Spinal cord (tissue), 10 donors: ENCODE measurements around the gene TBC1D14. TPM values are rescaled to one million over a fixed set of nuclear protein-coding genes. Genes with fewer than 3 reads are reported as not detected.

Experiments used
- DNase-seq, 6 donors: peaks; one replicate each; pipeline versions ENCODE4 v3.0.0 to v3.0.0-alpha.2; 2013 to 2015; ENCODE audit warnings: low spot score in 6 of 6, low read depth in 4 of 6
- H3K27ac ChIP-seq: one replicate; pipeline ENCODE4 v1.5.1; 2013; ENCODE audit warnings: low read depth, low read length, control low read depth
- H3K27me3 ChIP-seq: one replicate; pipeline ENCODE4 v1.6.1; 2013; ENCODE audit warnings: low read length; ENCODE audit not compliant: control insufficient read depth, insufficient read depth
- H3K36me3 ChIP-seq: one replicate; pipeline ENCODE4 v1.6.1; 2013; ENCODE audit warnings: low read length; ENCODE audit not compliant: control insufficient read depth, insufficient read depth
- H3K4me1 ChIP-seq: one replicate; pipeline ENCODE4 v1.6.1; 2013; ENCODE audit warnings: low read length; ENCODE audit not compliant: control insufficient read depth, insufficient read depth
- H3K4me3 ChIP-seq: one replicate; pipeline ENCODE4 v1.5.1; 2013; ENCODE audit warnings: low read depth, low read length, control low read depth
- H3K9me3 ChIP-seq: one replicate; pipeline ENCODE4 v1.6.1; 2013; ENCODE audit warnings: low read length; ENCODE audit not compliant: control insufficient read depth, insufficient read depth
- WGBS: methylation state at CpG from one replicate; pipeline ENCODE4 v1.1.5; 2013; ENCODE audit warnings: missing lambda C conversion rate; ENCODE audit not compliant: insufficient coverage; 5-methylcytosine and 5-hydroxymethylcytosine counted together
- polyA plus RNA-seq, 2 donors: library from polyadenylated mRNA; unstranded; fragments of 120-200 nt; gene quantifications; one replicate each; pipeline ENCODE4 v1.2.1, GENCODE V29; 2013; ENCODE audit not compliant: insufficient read length in 2 of 2
- total RNA-seq, 2 donors: library from RNA; depleted of rRNA in 1 of 2; stranded (reverse); fragments of 120-200 nt in 1 of 2; fragments of >200 nt in 1 of 2; gene quantifications; one replicate each; pipeline versions ENCODE4 v1.2.3 to v1.2.4, GENCODE V29; 2013 to 2014
- donor health status: healthy.

The TBC1D14 gene
- total and polyA plus RNA-seq, 4 donors, result 73.7 to 104 (median 102) TPM

- 91% methylated on average over 4 of the region's 9 CpGs for WGBS
- Histone ChIP-seq H3K9me3 (no peaks in the 10 kb centered on the region), H3K27me3 (no peaks in the 10 kb centered on the region), H3K36me3 (no peaks in the 10 kb centered on the region), H3K4me3 (no peak overlapping the region), H3K27ac (no peak overlapping the region), H3K4me1 (peaks cover 66% of the 10 kb centered on the region)
- DNase-seq, result no peak
These were observed 4.8 kb downstream of the TBC1D14 start for GRCh38 chr4:6914448-6914847.

DNA sequence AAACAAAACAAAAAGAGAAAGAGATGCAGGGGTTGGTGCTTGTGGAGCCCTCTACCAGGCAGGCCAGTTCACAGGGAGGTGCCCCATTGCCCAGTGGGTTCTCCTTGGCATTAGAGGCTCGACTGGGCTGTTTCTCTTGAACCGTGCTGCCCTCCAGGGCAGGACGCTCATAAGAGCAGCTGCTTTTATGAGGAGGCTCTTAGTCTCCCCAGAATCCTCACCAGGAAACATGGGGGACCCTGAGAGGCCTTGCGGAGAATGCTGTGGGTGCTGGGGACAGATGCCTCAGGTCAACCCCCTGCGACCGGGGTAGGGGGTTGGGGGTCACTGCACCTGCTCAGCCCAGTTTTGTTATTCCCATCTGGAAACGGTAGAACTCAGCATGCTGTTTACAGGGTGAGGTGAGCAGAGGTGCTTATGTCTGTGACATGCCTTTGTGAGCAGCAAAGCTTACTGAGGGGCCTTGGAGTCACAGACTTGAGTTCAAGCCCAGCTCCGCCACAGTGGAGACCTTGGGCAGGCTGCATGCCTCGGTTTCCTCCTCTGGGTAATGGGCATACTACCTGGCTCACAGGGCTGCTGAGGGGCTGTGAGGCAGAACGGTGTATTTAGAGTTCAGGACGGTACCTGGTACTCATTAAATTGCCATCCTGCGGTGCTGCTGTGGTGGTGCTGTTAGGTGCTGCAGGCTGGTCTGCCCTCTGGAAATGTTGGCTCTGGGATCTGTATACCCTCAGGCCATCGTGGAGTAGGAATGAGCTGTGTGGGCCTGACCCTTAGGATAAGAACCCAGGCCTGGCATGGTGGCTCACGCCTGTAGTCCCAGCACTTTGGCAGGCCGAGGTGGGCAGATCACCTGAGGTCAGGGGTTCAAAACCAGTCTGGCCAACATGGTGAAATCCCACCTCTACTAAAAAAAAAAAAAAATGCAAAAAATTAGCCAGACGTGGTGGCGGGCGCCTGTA lies 5.7 kb downstream of the TBC1D14 start:
- Histone ChIP-seq H3K9me3 (no peaks in the 10 kb centered on the region), H3K36me3 (no peaks in the 10 kb centered on the region), H3K27ac (no peak overlapping the region), H3K27me3 (no peaks in the 10 kb centered on the region), H3K4me1 (peaks cover 63% of the 10 kb centered on the region), H3K4me3 (no peak overlapping the region)
- no peak for DNase-seq
- WGBS, result 91% methylated on average over 17 of the region's 18 CpGs

GRCh38 chr4:6916069-6916586 lies 6.5 kb downstream of the TBC1D14 start:
- no peak for DNase-seq
- H3K4me1 ChIP-seq, result peaks cover 55% of the 10 kb centered on the region
- H3K27ac ChIP-seq, result no peak overlapping the region
- WGBS, result 92% methylated on average over 10 of the region's 12 CpGs
- H3K27me3 ChIP-seq, result no peaks in the 10 kb centered on the region
- no peaks in the 10 kb centered on the region for H3K36me3 ChIP-seq
- H3K9me3 ChIP-seq, result no peaks in the 10 kb centered on the region
- H3K4me3 ChIP-seq, result no peak overlapping the region

GRCh38 chr4:6916587-6917460 lies 7.2 kb downstream of the TBC1D14 start:
- H3K4me3 ChIP-seq, result no peak overlapping the region
- DNase-seq, result peak in 1 of 6 donors; percentile 55
- no peaks in the 10 kb centered on the region for H3K27me3 ChIP-seq
- WGBS, result 63% methylated on average over 10 of the region's 15 CpGs
- H3K36me3 ChIP-seq, result no peaks in the 10 kb centered on the region
- no peaks in the 10 kb centered on the region for H3K9me3 ChIP-seq
- peaks cover 48% of the 10 kb centered on the region for H3K4me1 ChIP-seq
- peak overlapping the region; percentile 63 for H3K27ac ChIP-seq

DNA sequence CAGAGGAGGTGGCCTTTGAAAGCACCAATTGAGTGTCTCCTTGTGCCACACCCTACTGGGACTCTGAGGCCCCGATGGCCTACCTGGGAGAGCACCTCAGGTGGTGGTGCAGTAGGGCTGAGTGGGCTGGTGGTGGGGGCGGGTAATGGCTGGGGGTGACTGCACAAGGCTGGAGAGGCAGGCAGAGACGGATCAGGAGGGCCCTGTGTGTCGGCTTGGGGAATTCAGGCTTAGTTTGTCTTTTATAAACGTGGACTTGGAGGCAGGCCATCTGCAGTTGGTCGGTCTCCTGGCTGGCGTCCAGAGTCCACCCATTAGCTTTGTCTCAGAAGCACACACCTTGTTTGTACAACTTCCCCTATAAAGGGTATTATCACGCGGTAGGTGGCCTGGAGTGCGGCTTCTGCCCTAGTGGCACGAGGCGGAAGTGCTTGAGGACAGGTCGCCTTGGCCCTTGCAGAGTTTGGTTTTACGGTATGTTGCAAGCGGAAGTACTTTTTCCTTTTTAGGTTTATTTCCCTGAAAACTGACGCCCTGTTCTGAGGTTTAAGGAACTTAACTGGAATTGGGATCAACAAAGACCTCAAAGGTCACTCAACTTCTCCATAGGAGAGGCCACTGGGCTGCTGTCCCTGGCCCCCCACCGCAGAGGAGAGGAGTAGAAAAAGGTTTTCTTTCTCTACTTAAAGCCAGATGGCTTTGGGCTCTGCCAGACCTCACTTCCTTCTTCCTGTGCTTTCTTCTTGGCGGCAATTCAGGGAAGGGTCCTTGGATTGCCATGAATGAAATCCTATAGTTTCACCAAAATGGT lies 8.0 kb downstream of the TBC1D14 start:
- Histone ChIP-seq H3K9me3 (no peaks in the 10 kb centered on the region), H3K36me3 (no peaks in the 10 kb centered on the region), H3K27me3 (no peaks in the 10 kb centered on the region), H3K4me1 (peaks cover 45% of the 10 kb centered on the region), H3K27ac (peak overlapping the region; percentile 63), H3K4me3 (no peak overlapping the region)
- peak in 2 of 6 donors; percentile 50 to 94 for DNase-seq
- WGBS, result 26% methylated on average over 6 of the region's 18 CpGs

GRCh38 chr4:6918338-6918737 lies 8.7 kb downstream of the TBC1D14 start:
- H3K27ac ChIP-seq, result peak overlapping the region; percentile 63
- 28% methylated on average over 7 of the region's 7 CpGs for WGBS

GRCh38 chr4:6920171-6920570 lies 10.5 kb downstream of the TBC1D14 start:
- H3K27ac ChIP-seq, result no peak overlapping the region
- no peak for DNase-seq
- no peaks in the 10 kb centered on the region for H3K9me3 ChIP-seq
- peaks cover 41% of the 10 kb centered on the region for H3K4me1 ChIP-seq
- H3K4me3 ChIP-seq, result no peak overlapping the region
- H3K36me3 ChIP-seq, result peaks cover 23% of the 10 kb centered on the region
- WGBS, result 50% methylated on average over 2 of the region's 3 CpGs
- no peaks in the 10 kb centered on the region for H3K27me3 ChIP-seq

More at GRCh38 chr4:6918338-6918737, 8.7 kb downstream of the TBC1D14 start:
- no peak for DNase-seq
- Histone ChIP-seq H3K36me3 (peaks cover 4% of the 10 kb centered on the region), H3K4me3 (no peak overlapping the region), H3K9me3 (no peaks in the 10 kb centered on the region), H3K27me3 (no peaks in the 10 kb centered on the region), H3K4me1 (peaks cover 43% of the 10 kb centered on the region)

DNA sequence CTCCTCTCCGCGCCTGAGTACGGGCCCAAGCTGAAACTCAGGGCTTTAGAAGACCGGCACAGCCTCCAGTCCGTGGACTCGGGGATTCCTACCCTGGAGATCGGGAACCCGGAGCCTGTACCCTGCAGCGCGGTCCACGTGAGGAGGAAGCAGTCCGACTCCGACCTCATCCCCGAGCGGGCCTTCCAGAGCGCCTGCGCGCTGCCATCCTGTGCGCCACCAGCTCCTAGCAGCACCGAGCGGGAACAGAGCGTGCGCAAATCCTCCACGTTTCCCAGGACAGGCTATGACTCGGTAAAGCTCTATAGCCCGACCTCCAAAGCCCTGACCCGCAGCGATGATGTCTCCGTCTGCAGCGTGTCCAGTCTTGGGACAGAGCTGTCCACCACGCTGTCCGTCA lies 13.9 kb downstream of the TBC1D14 start:
- Histone ChIP-seq H3K36me3 (peaks cover 28% of the 10 kb centered on the region), H3K4me1 (peaks cover 20% of the 10 kb centered on the region), H3K4me3 (no peak overlapping the region), H3K27ac (no peak overlapping the region), H3K9me3 (no peaks in the 10 kb centered on the region), H3K27me3 (no peaks in the 10 kb centered on the region)
- DNase-seq, result no peak
- 97% methylated on average over 32 of the region's 32 CpGs for WGBS

DNA sequence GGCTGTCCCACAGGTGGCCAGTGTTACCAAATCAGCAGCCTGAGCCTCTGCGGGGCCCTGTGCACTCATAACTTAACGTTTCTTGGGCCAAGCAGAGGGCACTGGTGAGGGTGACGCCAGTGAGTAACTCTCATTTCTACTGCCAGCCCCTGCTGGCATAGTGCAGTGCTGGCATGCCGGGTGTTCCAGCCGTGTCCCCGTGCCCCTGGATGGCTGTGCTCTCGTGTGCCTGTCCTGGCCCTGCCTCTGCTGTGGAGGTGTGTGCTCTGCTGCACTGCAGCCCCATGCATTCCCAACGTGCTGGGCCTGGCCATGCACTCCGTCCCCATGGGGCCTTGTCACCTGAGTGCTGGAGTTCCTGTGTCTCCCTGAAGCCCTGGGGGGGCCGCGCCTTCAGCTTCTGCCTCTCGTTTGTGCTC lies 14.7 kb downstream of the TBC1D14 start:
- WGBS, result 90% methylated on average over 12 of the region's 12 CpGs
- Histone ChIP-seq H3K9me3 (no peaks in the 10 kb centered on the region), H3K36me3 (peaks cover 28% of the 10 kb centered on the region), H3K4me3 (no peak overlapping the region), H3K27me3 (no peaks in the 10 kb centered on the region), H3K27ac (no peak overlapping the region), H3K4me1 (peaks cover 21% of the 10 kb centered on the region)
- no peak for DNase-seq
